Measurements from ENCODE around the gene CRP. TPM values are rescaled to one million over a fixed set of nuclear protein-coding genes. Genes with fewer than 3 reads are reported as not detected.
"Not testable (repeated sequence)": the region's sequence is repeated elsewhere in the genome, so short reads cannot be mapped to it uniquely, and the experiment has no call there.

The CRP gene
- total RNA-seq, 1 donor = 0.42 TPM

DNA sequence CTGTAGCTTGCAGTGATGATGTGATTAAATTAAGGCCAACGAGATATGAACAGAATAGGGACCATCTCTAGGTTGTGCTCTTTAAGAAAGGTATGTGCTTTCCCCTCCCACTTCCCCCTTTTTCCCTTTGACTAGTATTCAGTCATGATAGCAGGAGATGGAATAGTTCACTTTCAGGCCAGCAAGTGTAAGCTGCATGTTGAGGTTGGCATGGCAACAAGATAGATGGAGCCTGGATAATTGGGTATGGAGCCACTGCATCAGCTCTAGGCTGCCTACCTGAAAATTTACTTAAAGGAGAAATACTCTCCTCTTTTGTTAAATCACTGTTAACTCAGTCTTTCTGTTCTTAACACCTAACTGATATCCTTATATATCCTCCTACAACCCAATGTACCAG is 1.5 kb upstream of the CRP start:
- Histone ChIP-seq H3K4me3 (ENCODE audit: low read length) (no peak overlapping the region), H3K27me3 (ENCODE audit: insufficient read depth, low read length) (no peaks in the 10 kb centered on the region), H3K4me1 (ENCODE audit: insufficient read depth, low read length) (no peaks in the 10 kb centered on the region), H3K9me3 (ENCODE audit: low read depth, low read length) (peaks cover 9% of the 10 kb centered on the region)

- no peaks in the 10 kb centered on the region for H3K27me3 ChIP-seq (ENCODE audit: insufficient read depth, low read length)
- H3K9me3 ChIP-seq (ENCODE audit: low read depth, low read length) = no peaks in the 10 kb centered on the region
- H3K4me1 ChIP-seq (ENCODE audit: insufficient read depth, low read length) = no peaks in the 10 kb centered on the region
These were observed 2.3 kb downstream of the CRP start for GRCh38 chr1:159712080-159712479.

GRCh38 chr1:159707472-159708260 is 6.7 kb downstream of the CRP start:
- no peaks in the 10 kb centered on the region for H3K4me1 ChIP-seq (ENCODE audit: insufficient read depth, low read length)
- no peaks in the 10 kb centered on the region for H3K27me3 ChIP-seq (ENCODE audit: insufficient read depth, low read length)
- no peaks in the 10 kb centered on the region for H3K9me3 ChIP-seq (ENCODE audit: low read depth, low read length)
- H3K4me3 ChIP-seq (ENCODE audit: low read length) = no peak overlapping the region

More at GRCh38 chr1:159712080-159712479, 2.3 kb downstream of the CRP start:
- no peak overlapping the region for H3K4me3 ChIP-seq (ENCODE audit: low read length)

- H3K4me3 ChIP-seq (ENCODE audit: low read length) = no peak overlapping the region
- no peaks in the 10 kb centered on the region for H3K9me3 ChIP-seq (ENCODE audit: low read depth, low read length)
- H3K27me3 ChIP-seq (ENCODE audit: insufficient read depth, low read length) = no peaks in the 10 kb centered on the region
- no peaks in the 10 kb centered on the region for H3K4me1 ChIP-seq (ENCODE audit: insufficient read depth, low read length)
These were observed 8.5 kb downstream of the CRP start for GRCh38 chr1:159705904-159706256.

DNA sequence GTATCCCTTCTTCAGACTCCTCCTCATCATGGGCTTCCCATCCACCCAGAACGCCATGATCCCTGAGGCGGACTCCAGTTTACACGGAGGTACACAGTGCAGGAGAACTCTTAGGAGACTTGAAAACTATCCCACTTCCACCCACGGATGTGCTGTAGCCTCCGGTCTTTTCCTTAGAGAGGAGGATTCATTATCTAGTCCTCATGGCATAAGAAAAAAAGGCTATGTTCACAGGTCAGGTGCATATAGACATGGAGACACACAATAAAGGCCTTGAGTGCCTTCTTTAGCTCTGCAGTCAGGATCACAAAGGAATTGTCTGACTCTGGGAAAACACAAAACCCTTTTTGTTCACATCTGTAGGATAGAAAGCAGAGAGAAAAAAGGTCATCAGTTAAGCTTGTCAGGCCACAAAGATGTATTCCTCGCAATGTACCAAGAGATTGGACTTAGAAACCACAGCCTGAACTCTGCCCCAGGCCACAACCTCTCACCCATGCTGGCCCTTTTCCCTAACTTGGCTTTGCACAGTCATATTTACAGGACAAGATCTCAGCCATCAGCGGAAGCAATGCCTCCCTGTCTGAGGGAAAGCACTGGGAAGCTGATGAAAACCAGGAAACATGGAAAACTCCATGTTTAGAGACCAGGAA is 9.0 kb downstream of the CRP start:
- H3K4me3 ChIP-seq (ENCODE audit: low read length) = no peak overlapping the region
- no peaks in the 10 kb centered on the region for H3K27me3 ChIP-seq (ENCODE audit: insufficient read depth, low read length)
- H3K4me1 ChIP-seq (ENCODE audit: insufficient read depth, low read length) = no peaks in the 10 kb centered on the region
- no peaks in the 10 kb centered on the region for H3K9me3 ChIP-seq (ENCODE audit: low read depth, low read length)

- Histone ChIP-seq H3K4me1 (ENCODE audit: insufficient read depth, low read length) (no peaks in the 10 kb centered on the region), H3K4me3 (ENCODE audit: low read length) (no peak overlapping the region), H3K9me3 (ENCODE audit: low read depth, low read length) (no peaks in the 10 kb centered on the region), H3K27me3 (ENCODE audit: insufficient read depth, low read length) (no peaks in the 10 kb centered on the region)
These were observed 9.9 kb downstream of the CRP start for GRCh38 chr1:159704481-159704880.

- Histone ChIP-seq H3K27me3 (ENCODE audit: insufficient read depth, low read length) (peaks cover 3% of the 10 kb centered on the region), H3K9me3 (ENCODE audit: low read depth, low read length) (no peaks in the 10 kb centered on the region), H3K4me3 (ENCODE audit: low read length) (no peak overlapping the region)
These were observed 14.1 kb downstream of the CRP start for GRCh38 chr1:159700312-159700711.

DNA sequence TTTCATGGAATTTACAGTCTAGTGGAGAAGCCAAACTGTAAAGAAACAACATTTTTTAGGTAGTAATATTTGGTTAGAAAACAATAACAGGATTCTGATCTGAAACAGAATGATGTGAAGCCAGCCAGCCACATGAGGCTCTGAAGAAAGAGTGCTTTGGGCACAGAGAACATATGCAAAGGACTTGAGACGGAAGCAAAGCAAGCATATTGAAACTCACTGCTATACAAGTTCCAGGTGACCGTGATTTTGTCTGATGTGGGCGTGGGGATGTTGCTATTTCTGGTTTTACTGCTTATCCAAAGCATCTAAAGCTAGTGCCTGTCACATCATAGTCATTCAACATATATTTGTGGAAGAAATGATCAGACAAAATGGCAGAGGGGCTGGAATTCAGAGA is 14.7 kb downstream of the CRP start:
- no peaks in the 10 kb centered on the region for H3K9me3 ChIP-seq (ENCODE audit: low read depth, low read length)
- H3K4me1 ChIP-seq (ENCODE audit: insufficient read depth, low read length) = no peaks in the 10 kb centered on the region
- no peak overlapping the region for H3K4me3 ChIP-seq (ENCODE audit: low read length)
- peaks cover 3% of the 10 kb centered on the region for H3K27me3 ChIP-seq (ENCODE audit: insufficient read depth, low read length)

More at GRCh38 chr1:159700312-159700711, 14.1 kb downstream of the CRP start:
- H3K4me1 ChIP-seq (ENCODE audit: insufficient read depth, low read length) = no peaks in the 10 kb centered on the region

DNA sequence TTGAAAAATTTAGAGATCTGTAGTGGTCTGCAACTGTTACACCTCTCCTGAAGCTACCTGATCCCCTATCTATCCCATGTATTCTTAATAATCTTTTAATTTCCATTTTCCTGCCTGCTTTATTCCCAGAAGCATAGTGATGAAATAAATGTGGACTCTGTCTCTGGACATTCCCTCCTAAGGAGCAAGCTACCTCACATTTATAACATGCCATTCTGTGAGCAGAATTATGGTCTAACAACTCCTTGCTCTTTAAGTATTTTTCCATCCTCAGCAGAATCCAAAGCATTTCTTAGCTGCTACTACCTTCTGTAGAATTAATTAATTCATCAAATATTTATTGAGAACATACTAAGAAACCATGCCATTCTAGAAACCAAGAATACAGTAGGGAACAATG is 15.1 kb downstream of the CRP start:
- peaks cover 3% of the 10 kb centered on the region for H3K27me3 ChIP-seq (ENCODE audit: insufficient read depth, low read length)
- no peaks in the 10 kb centered on the region for H3K4me1 ChIP-seq (ENCODE audit: insufficient read depth, low read length)
- no peaks in the 10 kb centered on the region for H3K9me3 ChIP-seq (ENCODE audit: low read depth, low read length)
- H3K4me3 ChIP-seq (ENCODE audit: low read length) = no peak overlapping the region

DNA sequence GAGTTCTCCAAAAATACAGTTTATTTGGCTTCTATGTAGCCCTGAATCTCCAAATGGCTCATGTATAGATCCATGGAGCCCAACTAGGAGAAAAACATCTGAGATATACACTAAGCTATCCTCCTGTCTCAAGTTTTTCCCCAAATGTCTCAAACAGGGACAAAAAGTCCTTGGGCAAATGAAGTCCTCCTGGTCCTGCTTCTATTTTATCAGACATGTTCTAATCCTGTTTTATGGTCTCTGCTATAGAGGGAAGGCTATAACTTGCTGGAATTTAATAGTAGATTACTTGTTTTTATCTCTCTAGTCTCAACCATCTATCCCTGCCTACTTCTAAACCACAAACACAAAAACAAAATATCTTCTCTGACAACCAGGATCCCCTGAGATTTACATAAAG is 26.9 kb downstream of the CRP start:
- no peaks in the 10 kb centered on the region for H3K27me3 ChIP-seq (ENCODE audit: insufficient read depth, low read length)
- H3K4me1 ChIP-seq (ENCODE audit: insufficient read depth, low read length) = no peaks in the 10 kb centered on the region
- no peak overlapping the region for H3K4me3 ChIP-seq (ENCODE audit: low read length)
- H3K9me3 ChIP-seq (ENCODE audit: low read depth, low read length) = no peaks in the 10 kb centered on the region

DNA sequence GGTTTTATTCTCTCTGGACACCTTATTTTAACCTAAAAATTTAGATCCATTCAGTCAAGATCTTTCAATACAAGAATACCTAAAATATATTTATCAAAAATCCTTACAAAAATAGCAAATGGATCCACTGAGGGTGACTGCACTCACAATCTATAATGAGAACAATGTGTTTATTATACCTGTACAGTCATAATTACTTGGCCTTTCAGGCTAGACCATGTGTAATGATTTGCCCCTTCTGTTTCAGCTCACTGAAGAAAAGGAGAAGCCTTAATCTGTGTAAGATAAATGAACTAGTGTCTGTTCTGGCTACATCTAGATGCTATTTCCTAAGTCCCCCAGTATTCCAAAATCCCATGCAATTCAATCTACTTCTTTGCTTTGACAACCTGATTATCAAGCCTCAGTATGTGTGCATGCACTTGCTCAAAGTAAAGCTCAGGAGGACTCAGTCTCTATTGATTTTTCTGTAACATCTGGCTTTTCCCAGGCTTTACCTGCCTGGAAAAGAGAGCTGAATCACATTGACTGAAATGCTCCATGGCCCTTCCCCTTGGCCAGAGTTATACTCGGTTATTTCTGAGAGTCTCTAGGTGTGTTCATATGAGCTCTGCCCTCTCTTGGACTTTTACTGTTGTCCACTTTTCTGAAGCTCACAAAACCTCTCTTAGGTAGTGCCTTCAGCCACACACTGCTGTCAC is 27.6 kb downstream of the CRP start:
- H3K4me1 ChIP-seq (ENCODE audit: insufficient read depth, low read length) = no peaks in the 10 kb centered on the region
- no peaks in the 10 kb centered on the region for H3K9me3 ChIP-seq (ENCODE audit: low read depth, low read length)
- no peaks in the 10 kb centered on the region for H3K27me3 ChIP-seq (ENCODE audit: insufficient read depth, low read length)
- H3K4me3 ChIP-seq (ENCODE audit: low read length) = no peak overlapping the region

DNA sequence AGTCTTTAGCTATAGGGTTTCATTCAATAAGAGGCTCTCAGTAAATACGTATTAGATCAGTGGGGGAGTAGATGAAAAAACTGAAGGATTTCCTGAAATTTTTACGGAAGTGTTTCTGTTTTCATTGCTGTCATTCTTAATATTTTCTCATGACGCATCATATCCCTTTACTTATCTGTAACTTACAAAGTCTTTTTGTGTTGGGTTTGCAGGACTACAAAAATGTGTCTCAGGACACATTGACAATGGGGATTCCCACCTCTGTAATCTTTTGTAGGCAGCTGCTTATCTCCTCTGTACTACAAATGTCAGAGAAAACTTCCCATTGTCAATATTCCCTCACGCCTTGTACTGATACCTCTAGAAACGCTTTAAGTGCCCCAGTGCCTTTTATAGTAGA is 35.5 kb downstream of the CRP start:
- no peak overlapping the region for H3K4me3 ChIP-seq (ENCODE audit: low read length)
- no peaks in the 10 kb centered on the region for H3K4me1 ChIP-seq (ENCODE audit: insufficient read depth, low read length)
- no peaks in the 10 kb centered on the region for H3K9me3 ChIP-seq (ENCODE audit: low read depth, low read length)
- peaks cover 6% of the 10 kb centered on the region for H3K27me3 ChIP-seq (ENCODE audit: insufficient read depth, low read length)

- H3K4me1 ChIP-seq (ENCODE audit: insufficient read depth, low read length) = no peaks in the 10 kb centered on the region
- no peaks in the 10 kb centered on the region for H3K9me3 ChIP-seq (ENCODE audit: low read depth, low read length)
- H3K27me3 ChIP-seq (ENCODE audit: insufficient read depth, low read length) = peaks cover 6% of the 10 kb centered on the region
- no peak overlapping the region for H3K4me3 ChIP-seq (ENCODE audit: low read length)
These were observed 39.3 kb downstream of the CRP start for GRCh38 chr1:159675046-159675445.

DNA sequence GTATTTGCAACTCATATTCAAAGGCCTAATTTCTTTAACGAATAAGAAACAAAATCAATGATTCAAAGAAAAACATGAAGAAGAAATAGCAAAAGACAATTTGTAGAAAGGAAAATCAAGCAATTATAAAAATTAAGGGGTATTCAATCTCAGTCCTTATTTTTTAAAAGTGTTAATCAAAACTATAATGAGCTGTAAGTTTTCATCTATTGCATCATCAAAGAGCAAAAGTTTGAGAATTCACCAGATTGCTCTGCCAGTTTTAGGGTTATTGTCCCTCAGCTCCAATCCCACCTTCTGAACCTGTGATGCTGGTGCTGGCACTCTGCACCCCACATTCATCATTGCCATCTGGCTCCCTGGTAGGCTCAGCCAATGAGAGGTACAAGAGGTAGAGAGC is 42.0 kb downstream of the CRP start:
- H3K27me3 ChIP-seq (ENCODE audit: insufficient read depth, low read length); H3K4me1 ChIP-seq (ENCODE audit: insufficient read depth, low read length); H3K4me3 ChIP-seq (ENCODE audit: low read length); H3K9me3 ChIP-seq (ENCODE audit: low read depth, low read length): not testable (repeated sequence)

DNA sequence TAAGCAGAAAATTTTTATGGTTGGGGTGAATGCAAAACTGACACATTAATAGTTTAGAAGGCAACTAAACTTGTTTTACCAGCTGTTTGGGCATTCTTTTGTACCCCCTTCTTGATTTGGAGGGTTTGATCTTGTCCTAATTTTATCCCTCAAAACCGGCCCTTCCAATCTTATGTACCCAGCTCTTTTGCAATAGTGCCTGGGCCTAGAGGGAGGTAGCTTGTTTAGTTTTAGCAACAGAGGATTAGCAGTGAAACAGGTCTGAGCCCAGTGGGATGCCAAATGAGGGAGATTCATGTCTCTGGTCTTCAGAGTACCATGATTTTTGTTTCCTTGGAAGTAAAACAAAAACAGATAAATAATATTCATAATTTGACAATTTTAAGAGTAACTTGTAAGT is 45.1 kb downstream of the CRP start:
- peaks cover 2% of the 10 kb centered on the region for H3K27me3 ChIP-seq (ENCODE audit: insufficient read depth, low read length)
- H3K9me3 ChIP-seq (ENCODE audit: low read depth, low read length) = peaks cover under 1% of the 10 kb centered on the region
- no peaks in the 10 kb centered on the region for H3K4me1 ChIP-seq (ENCODE audit: insufficient read depth, low read length)
- H3K4me3 ChIP-seq (ENCODE audit: low read length) = no peak overlapping the region
